ENCODE results near the gene GOLM1.

GRCh38 chr9:86022687-86023266 is 76.6 kb downstream of the GOLM1 start:
- TF ChIP-seq JUN (CRISPR knock-in tag; IDR thresholded peaks at IDR 0.05) (no peak), EMX1 (CRISPR knock-in tag; IDR thresholded peaks at IDR 0.05) (no peak), AR (CRISPR knock-in tag; IDR thresholded peaks at IDR 0.05) (no peak), ZNF671 (CRISPR knock-in tag; IDR thresholded peaks at IDR 0.05) (no peak), ZBTB21 (CRISPR knock-in tag; IDR thresholded peaks at IDR 0.05; ENCODE audit: borderline replicate concordance) (no peak), GABPB1 (CRISPR knock-in tag; IDR thresholded peaks at IDR 0.05) (no peak), CTCF (IDR thresholded peaks at IDR 0.05) (no peak), ATF2 (CRISPR knock-in tag; IDR thresholded peaks at IDR 0.05; ENCODE audit: borderline replicate concordance, low read depth) (no peak), E2F4 (CRISPR knock-in tag; IDR thresholded peaks at IDR 0.05; ENCODE audit: borderline replicate concordance, low read depth) (no peak), STAT6 (CRISPR knock-in tag; conservative IDR thresholded peaks at IDR 0.05; ENCODE audit: low read depth) (no peak)
